Measurements from ENCODE around the gene SAMD7. TPM values are rescaled to one million over a fixed set of nuclear protein-coding genes. Genes with fewer than 3 reads are reported as not detected.

SAMD7 gene
- total RNA-seq, 1 donor: not detected

- DNase-seq (ENCODE audit: low read depth): no peak
- no peak for TF ChIP-seq CTCF (IDR thresholded peaks at IDR 0.05; ENCODE audit: insufficient read depth, low read length)
- H3K4me3 ChIP-seq (ENCODE audit: low read depth, low read length): no peak overlapping the region
Observed at GRCh38 chr3:169955406-169955805, 44.0 kb downstream of the SAMD7 start.

GRCh38 chr3:169964176-169964575 lies 52.8 kb downstream of the SAMD7 start:
- no peak overlapping the region for H3K4me3 ChIP-seq (ENCODE audit: low read depth, low read length)
- DNase-seq (ENCODE audit: low read depth): peak; percentile 40
- TF ChIP-seq CTCF (IDR thresholded peaks at IDR 0.05; ENCODE audit: insufficient read depth, low read length): no peak

- no peak for DNase-seq (ENCODE audit: low read depth)
- peak overlapping the region; percentile 93 for H3K4me3 ChIP-seq (ENCODE audit: low read depth, low read length)
- no peak for TF ChIP-seq CTCF (IDR thresholded peaks at IDR 0.05; ENCODE audit: insufficient read depth, low read length)
Observed at GRCh38 chr3:169965562-169966427, 54.4 kb downstream of the SAMD7 start.

- peak; percentile 89 for DNase-seq (ENCODE audit: low read depth)
- H3K4me3 ChIP-seq (ENCODE audit: low read depth, low read length): peak within 1 kb of the TSS; percentile 93
- peak; percentile 60 for TF ChIP-seq CTCF (IDR thresholded peaks at IDR 0.05; ENCODE audit: insufficient read depth, low read length)
Observed at GRCh38 chr3:169966428-169966950, 55.1 kb downstream of the SAMD7 start, which contains the start of gene SEC62. TSS of gene SEC62 (plus strand) at chr3:169966807. CDS start at chr3:169966823, 16 bp downstream.

- peak overlapping the region; percentile 93 for H3K4me3 ChIP-seq (ENCODE audit: low read depth, low read length)
- peak; percentile 42 for DNase-seq (ENCODE audit: low read depth)
- no peak for TF ChIP-seq CTCF (IDR thresholded peaks at IDR 0.05; ENCODE audit: insufficient read depth, low read length)
Observed at GRCh38 chr3:169966951-169967915, 55.9 kb downstream of the SAMD7 start.

GRCh38 chr3:169968224-169968885 lies 57.0 kb downstream of the SAMD7 start:
- peak overlapping the region; percentile 93 for H3K4me3 ChIP-seq (ENCODE audit: low read depth, low read length)
- DNase-seq (ENCODE audit: low read depth): no peak
- TF ChIP-seq CTCF (IDR thresholded peaks at IDR 0.05; ENCODE audit: insufficient read depth, low read length): no peak
